HG03060 (cell line): ENCODE measurements around the gene RFTN1.
"Not testable (repeated sequence)": the region's sequence is repeated elsewhere in the genome, so short reads cannot be mapped to it uniquely, and the experiment has no call there.

ENCODE experiments used
- ATAC-seq: cut with Tn5 transposase; IDR thresholded peaks from one replicate; pipeline ENCODE4 v1.9.1; 2021; ENCODE audit warnings: low read depth, moderate number of reproducible peaks; ENCODE audit not compliant: unreplicated experiment

RFTN1 gene

GRCh38 chr3:16508243-16508578 is 5.3 kb downstream of the RFTN1 start:
- ATAC-seq, result no peak

DNA sequence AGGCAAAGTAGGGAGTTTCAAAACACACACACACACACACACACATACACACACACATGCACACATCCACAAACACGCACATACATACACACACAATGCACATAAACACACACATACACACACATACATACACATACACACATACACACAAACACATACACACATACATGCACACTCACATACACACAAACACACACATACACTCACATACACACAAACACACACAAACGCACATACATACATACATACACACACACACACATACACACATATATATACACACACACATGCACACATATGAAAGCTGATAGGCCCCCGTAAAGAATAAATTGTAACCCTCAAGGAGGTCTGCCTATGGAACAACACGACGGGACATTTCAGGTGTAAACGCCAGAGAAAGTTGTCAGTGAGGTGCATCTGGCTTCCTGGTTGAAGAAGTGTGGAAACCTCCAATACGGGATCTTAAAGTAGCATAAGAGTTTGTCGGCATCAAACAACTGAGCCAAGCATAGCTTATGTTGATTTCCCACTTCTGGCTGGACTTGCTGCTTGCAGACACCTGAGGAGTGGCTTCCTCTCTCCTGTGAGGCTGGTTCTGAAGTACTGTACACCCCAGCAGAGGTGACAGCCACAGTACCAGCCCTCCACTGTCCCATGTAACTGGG is 5.8 kb downstream of the RFTN1 start:
- ATAC-seq, result no peak

DNA sequence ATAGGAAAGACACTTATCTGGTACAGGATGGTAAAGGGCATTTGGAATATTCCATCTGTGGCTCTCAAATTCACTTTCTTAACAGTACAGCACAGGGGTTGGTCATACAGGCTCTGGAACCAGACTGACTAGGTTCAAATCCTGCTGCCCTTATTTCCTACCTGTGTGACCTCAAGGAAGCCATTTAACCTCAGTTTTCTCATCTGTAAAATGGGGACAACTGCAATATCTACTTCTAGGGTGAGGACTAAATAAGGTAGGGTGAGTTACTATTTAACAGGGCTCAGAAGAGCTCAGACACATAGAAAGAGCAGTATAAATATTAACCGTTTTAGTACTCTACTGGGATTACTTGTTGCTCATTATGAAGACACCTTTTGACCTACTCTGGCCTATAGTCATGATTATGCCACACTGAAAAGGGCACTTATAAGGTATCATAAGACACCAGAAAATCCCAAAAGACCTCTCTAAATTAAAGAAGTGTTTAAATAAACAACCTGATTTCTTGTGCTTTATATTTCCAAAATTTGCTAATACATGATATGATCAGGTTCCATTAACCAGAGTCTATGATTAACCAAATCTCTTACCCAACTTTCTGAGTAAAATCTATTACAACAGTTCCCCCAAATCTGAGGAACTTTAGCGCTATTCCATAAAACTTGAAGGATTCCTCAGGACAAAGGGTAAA is 6.5 kb downstream of the RFTN1 start:
- no peak for ATAC-seq

DNA sequence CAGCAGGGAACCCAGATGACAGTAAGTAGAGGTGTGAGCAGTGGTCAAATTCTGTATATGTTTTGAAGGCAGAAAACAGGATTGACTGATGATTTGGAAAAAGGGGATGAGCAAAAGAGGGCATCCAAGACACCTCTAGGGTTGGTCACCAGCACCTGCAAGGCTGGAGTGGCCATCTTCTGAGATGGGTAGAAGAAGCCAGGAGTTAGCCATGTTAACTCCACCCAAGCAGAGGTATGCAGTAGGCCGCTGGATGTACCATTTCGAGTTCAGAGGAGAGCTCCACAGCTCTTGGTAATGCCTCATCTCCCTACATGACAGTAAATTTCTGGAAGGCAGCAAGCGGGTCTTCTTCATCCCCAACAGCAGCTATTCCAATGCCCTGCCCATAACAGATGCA is 7.0 kb downstream of the RFTN1 start:
- ATAC-seq, result no peak

- ATAC-seq, result no peak
Observed at GRCh38 chr3:16504692-16505091, 8.8 kb downstream of the RFTN1 start.

DNA sequence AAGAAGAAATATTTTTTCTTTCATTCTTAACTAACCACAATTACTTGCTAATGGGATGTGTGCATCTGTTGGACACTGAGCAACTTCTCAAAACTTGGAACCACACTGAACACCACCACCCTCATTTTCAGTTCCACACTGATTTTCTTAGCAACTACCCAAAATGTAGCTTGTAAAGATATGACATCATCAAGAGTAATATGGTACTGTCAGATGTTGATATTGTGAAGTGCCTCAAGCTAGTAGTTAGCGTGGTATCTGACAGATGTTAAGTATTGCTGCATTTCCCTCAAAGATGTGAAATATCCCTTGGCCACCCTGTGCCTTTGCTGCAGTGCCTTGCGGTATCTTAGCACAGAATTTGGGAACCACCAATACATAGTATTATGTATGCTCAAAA is 9.3 kb downstream of the RFTN1 start:
- peak; percentile 76 for ATAC-seq

GRCh38 chr3:16503191-16503776 is 10.2 kb downstream of the RFTN1 start:
- no peak for ATAC-seq

DNA sequence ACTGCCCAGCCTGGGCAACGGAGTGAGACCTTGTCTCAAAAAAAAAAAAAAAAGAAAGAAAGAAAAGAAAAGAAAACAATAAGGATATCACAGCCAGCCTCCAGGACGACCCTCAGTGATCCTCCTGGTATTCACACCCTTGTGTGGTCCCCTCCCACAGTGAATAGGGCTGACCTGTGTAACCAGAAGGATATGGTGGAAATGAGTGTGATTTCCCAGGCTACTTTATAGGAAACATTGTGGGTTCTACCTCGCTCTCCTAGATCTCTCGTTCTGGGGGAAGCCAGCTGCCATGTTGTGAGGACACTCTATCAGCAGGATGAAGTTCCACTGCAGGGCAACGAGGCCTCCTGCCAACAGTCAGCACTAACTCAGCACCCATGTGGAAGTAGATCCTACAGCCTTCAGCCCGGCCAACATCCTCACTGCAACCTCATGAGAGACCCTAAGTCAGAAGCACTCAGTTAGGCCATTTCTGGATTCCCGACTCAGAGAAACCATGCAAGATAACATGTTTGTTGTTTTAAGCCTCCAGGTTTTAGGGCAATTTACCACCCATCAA is 11.1 kb downstream of the RFTN1 start:
- no peak for ATAC-seq

GRCh38 chr3:16501376-16501775 is 12.1 kb downstream of the RFTN1 start:
- no peak for ATAC-seq

DNA sequence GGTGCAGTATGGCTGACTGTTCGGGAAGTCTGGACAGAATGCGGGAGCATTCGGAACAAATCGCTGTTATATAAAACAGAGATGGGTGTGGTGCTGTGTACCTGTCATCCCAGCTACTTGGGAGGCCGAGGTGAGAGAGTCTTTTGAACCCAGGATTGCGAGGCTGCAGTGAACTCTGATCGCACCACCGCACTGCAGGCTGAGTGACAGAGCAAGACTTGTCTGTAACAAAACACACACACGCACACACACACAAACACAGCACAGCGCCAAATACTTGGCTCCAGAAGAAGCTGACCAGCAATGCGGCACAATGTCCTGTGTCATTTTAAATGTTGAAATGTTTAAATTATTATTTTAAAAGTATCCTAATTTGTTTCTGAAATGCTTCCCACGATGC is 12.6 kb downstream of the RFTN1 start:
- ATAC-seq, result no peak

GRCh38 chr3:16500093-16500492 is 13.4 kb downstream of the RFTN1 start:
- no peak for ATAC-seq

GRCh38 chr3:16499351-16499750 is 14.1 kb downstream of the RFTN1 start:
- no peak for ATAC-seq

GRCh38 chr3:16498130-16498890 is 15.2 kb downstream of the RFTN1 start:
- no peak for ATAC-seq

GRCh38 chr3:16496408-16497222 is 16.9 kb downstream of the RFTN1 start:
- peak; percentile 73 for ATAC-seq

GRCh38 chr3:16496008-16496407 is 17.5 kb downstream of the RFTN1 start:
- peak; percentile 23 for ATAC-seq

GRCh38 chr3:16494814-16495431 is 18.6 kb downstream of the RFTN1 start:
- no peak for ATAC-seq

DNA sequence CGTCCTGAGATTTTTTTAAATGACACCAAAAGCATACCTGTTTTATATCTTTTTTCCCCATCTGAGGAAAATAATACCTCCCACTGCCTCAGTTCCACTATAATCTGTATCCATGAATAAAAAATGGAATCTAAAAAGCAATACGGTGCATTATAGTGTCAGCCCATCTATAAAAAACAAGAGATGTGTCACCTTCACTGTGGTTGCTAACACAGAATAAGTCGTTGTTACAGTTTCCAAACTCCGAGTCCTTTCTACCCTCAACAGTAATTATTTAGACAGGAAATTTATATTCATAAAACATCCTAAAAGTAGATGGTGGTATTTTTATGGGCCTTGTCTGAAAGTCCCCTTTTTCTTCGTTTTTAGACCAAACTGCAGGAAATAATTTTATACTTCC is 19.4 kb downstream of the RFTN1 start:
- ATAC-seq, result no peak

- no peak for ATAC-seq
Observed at GRCh38 chr3:16490062-16490619, 23.4 kb downstream of the RFTN1 start.

DNA sequence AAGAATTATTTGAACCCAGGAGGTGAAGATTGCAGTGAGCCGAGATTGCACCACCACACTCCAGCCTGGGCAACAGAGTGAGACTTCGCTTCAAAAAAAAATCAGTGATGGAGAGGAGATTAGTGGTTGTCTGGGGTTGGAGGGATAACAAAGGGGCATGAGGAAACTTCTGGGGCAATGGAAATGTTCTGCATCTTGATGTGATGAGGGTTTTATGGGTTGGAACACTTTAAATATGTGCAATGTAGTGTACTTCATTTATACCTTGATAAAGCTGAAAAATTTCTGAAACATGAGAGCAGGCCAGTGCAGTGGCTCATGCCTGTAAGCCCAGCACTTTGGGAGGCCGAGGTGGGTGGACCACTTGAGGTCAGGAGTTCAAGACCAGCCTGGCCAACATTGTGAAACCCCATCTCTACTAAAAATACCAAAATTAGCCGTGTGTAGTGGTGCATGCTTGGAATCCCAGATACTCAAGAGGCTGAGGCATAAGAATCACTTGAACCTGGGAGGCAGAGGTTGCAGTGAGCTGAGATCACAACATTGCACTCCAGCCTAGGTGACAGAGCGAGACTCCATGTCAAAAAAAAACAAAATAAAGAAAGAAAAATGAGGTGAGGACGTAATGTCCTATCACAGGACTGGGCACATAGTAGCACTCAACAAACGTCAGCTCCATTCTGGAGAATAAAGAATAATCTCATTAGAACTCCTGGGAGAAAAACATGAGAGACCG is 24.0 kb downstream of the RFTN1 start:
- ATAC-seq, result not testable (repeated sequence)
